GM06990 (cell line): ENCODE results near the gene CCNI.

Experiments
- DNase-seq: peaks from one replicate; pipeline ENCODE4 v3.0.0-alpha.2; 2011; ENCODE audit not compliant: insufficient read length; ENCODE audit errors: extremely low read depth
- H3K27me3 ChIP-seq: replicated peaks from 2 replicates; pipeline ENCODE4 v1.6.0; 2011; ENCODE audit warnings: low read length; ENCODE audit not compliant: control insufficient read depth, insufficient read depth
- H3K36me3 ChIP-seq: 2 replicates; pipeline ENCODE4 v1.5.1; 2011; ENCODE audit warnings: low read length; ENCODE audit not compliant: control insufficient read depth, insufficient read depth
- H3K4me3 ChIP-seq: replicated peaks from 2 replicates; pipeline ENCODE4 v1.5.1; 2011; ENCODE audit warnings: low read depth, mild to moderate bottlenecking, control low read depth, low read length
- TF ChIP-seq, protein P1 (sequence below): IDR thresholded peaks from 2 replicates; pipeline ENCODE4 v1.5.1; 2011; ENCODE audit warnings: low read length, control low read depth, mild to moderate bottlenecking, inconsistent platforms; ENCODE audit not compliant: insufficient read depth, poor library complexity, severe bottlenecking

The CCNI gene

DNA sequence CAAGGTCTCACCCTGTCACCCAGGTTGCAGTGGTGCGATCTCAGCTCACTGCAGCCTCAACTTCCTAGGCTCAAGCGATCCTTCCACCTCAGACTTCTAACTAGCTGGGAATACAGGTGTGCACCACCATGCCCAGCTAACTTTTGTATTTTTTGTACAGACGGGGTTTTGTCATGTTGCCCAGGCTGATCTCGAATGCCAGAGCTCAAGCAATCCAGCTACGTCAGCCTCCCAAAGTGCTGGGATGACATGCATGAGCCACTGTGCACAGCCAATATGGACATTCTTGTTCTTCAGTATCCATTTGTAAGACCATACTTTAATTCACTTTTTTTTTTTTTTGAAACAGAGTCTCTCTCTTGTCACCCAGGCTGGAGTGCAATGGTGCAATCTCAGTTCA, 3.5 kb upstream of the CCNI start:
- Histone ChIP-seq H3K36me3 (no peaks in the 10 kb centered on the region), H3K4me3 (no peak overlapping the region), H3K27me3 (no peaks in the 10 kb centered on the region)
- TF ChIP-seq, protein P1, sequence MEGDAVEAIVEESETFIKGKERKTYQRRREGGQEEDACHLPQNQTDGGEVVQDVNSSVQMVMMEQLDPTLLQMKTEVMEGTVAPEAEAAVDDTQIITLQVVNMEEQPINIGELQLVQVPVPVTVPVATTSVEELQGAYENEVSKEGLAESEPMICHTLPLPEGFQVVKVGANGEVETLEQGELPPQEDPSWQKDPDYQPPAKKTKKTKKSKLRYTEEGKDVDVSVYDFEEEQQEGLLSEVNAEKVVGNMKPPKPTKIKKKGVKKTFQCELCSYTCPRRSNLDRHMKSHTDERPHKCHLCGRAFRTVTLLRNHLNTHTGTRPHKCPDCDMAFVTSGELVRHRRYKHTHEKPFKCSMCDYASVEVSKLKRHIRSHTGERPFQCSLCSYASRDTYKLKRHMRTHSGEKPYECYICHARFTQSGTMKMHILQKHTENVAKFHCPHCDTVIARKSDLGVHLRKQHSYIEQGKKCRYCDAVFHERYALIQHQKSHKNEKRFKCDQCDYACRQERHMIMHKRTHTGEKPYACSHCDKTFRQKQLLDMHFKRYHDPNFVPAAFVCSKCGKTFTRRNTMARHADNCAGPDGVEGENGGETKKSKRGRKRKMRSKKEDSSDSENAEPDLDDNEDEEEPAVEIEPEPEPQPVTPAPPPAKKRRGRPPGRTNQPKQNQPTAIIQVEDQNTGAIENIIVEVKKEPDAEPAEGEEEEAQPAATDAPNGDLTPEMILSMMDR, result no peak
- no peak for DNase-seq

DNA sequence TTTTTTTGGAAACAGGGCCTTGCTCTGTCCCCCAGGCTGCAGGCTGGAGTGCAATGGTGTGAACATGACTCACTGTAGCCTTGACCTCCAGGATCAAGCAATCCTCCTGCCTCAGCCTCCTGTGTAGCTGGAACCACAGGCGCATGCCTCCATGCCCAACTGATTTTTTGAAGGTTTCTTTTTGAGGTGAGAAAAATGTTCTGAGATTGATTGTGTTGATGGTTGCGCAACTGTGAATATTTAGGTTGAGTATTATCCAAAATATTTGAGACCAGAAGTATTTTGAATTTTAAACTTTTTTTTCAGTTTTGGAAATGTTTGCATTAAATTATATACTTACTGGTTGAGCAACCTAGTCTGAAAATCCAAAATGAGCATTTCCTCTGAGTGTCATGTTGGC, 2.6 kb upstream of the CCNI start:
- Histone ChIP-seq H3K4me3 (no peak overlapping the region), H3K36me3 (no peaks in the 10 kb centered on the region), H3K27me3 (no peaks in the 10 kb centered on the region)
- DNase-seq, result no peak
- TF ChIP-seq, protein P1, result no peak

DNA sequence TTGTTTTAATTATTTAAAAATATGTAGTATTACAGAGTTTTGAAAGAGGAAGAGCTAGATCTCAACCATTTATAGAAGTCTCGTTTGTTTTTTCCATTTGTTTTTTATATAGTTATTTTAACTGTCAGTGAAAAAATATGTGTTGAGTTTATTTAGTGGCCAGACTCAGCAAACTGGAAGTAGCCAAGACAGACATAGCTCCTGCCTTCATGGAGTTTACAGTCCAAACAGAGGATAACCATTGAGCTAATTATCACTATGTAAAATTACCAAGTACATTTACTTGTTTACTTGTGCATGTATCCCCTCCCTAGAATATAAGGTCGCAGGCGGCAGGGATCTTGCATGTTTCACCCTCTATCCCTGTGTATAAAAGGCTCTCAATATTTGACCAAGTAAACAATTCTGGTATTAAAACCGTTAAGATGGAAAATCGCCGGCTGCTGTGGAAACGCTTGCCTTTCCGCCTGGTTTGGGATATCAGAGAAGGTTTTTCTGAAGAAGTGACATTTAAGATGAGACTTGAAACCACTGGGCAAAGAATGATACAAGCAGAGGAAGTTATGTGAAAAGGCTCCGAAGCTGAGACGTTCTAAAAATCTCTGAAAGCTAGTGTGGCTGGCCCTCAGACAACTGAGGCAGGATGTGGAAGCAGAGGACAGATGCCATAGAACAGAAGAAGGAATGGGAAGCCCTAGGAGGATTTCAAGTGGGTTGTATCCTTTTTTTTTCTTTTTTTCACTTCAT, 1.3 kb upstream of the CCNI start:
- TF ChIP-seq, protein P1, result no peak
- Histone ChIP-seq H3K4me3 (peak overlapping the region; percentile 68), H3K36me3 (no peaks in the 10 kb centered on the region), H3K27me3 (no peaks in the 10 kb centered on the region)
- no peak for DNase-seq

DNA sequence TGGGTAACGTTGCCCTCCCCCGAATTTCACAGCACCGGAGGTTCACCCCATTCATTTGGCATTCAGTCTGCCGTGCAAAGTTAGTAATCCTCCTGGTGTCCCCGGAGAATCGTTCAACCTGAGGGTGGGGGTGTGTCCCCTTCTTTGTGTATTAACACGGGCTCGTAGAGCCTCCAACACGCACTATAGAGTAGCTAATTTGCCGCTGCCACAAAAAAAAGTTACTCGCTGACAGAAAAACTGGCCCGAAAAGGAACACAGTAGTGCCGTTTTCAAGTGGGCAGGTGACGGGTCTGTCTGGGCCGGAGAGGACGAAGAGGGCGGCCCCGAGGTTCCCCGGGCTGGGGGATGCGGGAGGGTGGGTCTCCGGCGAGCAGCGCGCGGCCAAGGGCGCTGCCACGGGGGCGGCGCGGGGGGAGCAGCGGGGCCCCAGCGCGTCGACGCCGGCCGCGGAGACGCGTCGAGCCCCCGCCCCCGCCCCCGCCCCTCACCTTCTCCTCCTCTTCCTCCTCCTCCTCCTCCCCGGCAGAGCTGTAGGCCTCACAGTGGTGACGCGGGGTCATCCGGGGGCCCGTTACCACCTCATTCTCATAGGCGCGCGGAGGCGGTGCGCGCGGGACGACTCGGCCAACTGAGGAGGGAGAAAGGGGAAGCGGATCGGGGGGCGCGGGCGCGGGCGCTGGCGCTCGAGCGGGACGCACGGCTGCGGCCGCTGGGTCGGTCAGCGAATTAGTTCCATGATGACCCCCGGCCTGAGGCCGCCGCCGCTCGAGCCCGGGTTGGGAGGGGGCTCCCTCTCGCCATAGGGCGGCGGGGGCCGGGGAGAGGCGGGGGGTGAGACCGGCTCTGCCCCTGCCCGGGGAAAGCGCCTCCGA, 571 bp downstream of the CCNI start:
- Histone ChIP-seq H3K27me3 (no peaks in the 10 kb centered on the region), H3K36me3 (no peaks in the 10 kb centered on the region), H3K4me3 (peak overlapping the region; percentile 68)
- TF ChIP-seq, protein P1, result no peak
- DNase-seq, result peak; percentile 88

DNA sequence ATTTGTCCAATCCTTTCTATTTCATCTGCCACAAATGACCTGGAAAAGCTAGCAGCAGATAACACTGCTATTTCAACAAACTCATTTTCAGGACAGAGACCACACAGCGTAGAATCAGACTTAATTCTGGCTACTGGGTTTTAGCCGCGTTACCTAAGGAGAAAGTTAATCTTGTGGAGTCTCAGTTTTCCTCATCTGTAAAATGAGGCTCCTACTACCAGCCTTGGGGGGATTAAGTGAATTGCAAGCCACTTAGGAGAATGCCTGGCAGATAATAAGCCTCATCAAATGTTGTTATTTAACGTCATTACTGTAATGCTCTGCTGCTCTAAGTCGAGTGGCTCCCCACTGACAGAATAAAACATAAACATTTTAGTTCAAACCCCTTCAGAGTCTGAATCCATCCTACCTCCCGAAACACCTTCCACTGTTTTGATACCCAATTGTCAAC, 1.4 kb downstream of the CCNI start:
- no peaks in the 10 kb centered on the region for H3K27me3 ChIP-seq
- no peak for DNase-seq
- no peaks in the 10 kb centered on the region for H3K36me3 ChIP-seq
- TF ChIP-seq, protein P1, result no peak
- peak overlapping the region; percentile 68 for H3K4me3 ChIP-seq
